ENCODE measurements around the gene MAN2B2.

The MAN2B2 gene

DNA sequence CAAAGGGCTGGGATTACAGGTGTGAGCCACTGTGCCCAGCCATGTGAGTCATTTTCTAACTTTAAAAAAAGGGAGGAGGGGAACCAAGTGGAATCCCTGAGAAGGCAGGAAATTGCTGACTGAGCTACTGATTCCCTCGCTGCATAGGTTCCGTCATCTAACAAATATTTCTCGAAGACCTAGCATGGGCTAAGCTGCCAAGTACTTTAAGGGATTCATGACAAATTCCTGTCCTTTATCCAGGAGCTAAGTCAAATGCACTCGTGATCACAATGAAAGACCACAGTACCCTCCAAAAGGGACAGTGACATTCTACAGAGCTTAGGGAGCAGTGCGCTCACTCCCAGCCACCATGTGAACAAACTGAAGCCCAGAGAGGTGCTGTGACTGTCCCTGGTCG is 33.2 kb upstream of the MAN2B2 start:
- in situ Hi-C loops (cut with MboI; ENCODE audit: low pct_unique_long_range_greater_than_20kb, low sequenced_read_pairs), result no loop called here
- DNase-seq, result no peak

DNA sequence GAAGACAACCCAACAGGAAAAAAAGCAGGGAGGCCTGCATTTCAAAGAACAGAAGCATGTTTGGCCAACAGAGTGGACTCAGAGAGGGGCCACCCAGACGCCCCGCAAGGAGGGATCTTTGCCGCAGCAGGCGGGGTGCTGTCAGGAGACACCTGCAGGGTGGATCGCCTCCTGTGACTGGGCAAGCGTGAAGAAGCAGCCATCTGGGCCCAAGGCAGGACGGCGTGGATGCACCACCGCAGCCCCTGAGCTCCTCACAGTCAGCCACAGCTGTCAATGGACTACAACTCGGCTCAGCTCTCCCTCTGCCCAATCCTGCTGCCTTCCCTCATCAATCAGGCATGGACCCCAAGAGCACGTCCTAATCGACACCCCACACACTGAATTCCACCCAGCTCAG is 32.0 kb upstream of the MAN2B2 start:
- in situ Hi-C loops (cut with MboI; ENCODE audit: low pct_unique_long_range_greater_than_20kb, low sequenced_read_pairs), result no loop called here
- no peak for DNase-seq

DNA sequence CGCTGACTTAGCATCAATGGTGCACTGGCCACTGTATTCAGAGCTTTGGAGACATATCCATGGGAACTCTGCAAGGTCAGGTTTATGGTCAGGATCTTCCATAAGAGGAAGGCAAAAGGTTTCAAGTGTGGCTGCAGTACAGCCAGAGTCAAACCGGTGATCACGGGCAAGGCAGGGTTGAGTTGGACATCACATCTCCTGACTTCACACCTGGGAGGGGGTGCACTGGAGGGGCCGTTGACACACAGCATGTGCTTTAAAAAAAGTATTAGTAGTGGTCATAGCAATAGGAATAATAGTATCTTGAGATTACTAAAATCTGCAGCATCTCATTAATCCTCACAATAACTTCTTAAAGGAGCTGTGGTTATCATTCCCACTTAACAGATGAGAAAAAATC is 28.9 kb upstream of the MAN2B2 start:
- in situ Hi-C loops (cut with MboI; ENCODE audit: low pct_unique_long_range_greater_than_20kb, low sequenced_read_pairs), result no loop called here
- no peak for DNase-seq

DNA sequence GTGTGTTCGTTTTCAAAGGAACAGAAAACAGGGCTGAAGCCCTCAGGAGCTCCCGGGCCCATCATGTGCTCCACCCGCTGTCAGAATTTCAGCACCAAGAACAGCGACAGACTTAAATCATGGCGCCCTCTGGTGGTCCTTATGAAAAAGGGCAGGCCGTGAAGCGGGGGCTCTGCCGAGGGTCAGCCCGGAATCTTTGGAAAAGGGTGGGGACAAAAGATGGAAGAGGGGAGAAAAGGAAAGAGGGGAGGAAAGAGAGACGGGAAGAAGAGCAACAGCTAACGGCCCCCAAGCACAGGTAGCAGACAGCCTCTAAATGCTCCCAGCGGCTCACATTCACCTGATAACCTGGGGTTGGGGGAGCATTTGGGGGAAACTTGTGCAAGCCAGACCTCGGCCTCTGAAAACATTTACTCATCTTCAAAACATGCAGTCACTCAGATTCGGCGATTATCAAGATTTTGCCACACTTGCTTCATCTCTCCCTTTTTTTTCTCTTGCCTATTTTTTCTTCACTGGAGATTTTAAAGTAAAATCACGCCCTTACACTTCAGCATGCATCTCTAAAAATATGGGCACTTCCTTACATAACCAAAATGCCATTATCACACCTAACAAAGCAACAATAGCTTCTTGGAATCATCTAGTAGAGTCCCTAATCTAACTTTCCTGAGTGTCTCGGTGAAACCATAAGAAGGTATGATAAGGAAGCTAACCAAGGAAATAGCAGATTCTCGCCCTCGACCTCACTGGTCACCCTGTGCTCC is 28.1 kb upstream of the MAN2B2 start:
- in situ Hi-C loops (cut with MboI; ENCODE audit: low pct_unique_long_range_greater_than_20kb, low sequenced_read_pairs), result no loop called here

DNA sequence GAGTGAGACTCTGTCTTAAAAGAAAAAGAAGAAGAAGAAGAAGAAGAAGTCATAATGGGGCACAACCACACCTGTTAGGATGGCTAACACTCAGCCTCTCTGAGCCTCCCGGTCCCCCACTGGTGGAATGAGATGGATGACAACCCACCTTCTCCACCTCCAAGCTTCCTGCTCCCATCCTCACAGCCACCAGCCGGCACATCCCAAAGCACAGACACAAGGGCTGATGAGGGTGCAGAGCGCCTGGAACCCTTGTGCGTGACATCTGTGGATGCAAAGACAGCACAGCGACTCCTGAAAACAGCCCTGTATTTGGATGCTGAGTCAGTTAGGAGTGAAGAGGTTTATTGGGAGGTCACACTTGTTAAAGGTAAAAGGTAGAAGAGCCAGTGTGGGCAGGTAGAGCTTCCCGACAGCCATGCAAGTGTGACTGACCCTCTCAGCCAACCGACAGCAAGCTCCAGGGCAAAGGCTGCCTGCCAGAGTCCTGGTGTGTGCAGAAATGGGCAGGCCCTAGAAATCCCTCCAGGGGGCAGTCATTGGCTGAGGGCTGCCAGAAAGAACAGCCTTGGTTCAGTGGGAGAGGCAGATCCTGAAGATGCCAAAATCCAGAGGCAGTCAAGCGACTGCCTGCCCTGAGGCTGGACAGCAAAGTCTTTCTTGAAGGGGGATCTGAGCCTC is 26.6 kb upstream of the MAN2B2 start:
- in situ Hi-C loops (cut with MboI; ENCODE audit: low pct_unique_long_range_greater_than_20kb, low sequenced_read_pairs), result no loop called here
- peak; percentile 71 for DNase-seq

More for the DNA sequence above, 28.1 kb upstream of the MAN2B2 start:
- DNase-seq, result peak; percentile 54

DNA sequence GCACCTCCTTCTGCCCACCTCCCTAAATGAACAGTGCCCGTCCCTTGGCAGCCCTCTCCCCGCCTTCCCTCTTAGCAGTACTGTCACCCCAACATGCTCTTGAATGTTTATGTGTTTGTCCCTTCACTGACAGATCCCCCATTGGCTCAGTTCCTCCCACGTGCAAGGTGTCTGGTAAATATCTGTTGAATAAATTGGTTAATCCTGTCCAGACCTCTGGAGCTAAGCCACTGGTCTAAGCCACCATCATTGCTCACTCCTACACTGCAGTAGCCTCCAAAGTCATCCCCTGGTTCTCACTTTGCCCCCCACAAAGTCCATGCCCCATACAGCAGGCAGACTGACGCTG is 26.1 kb upstream of the MAN2B2 start:
- DNase-seq, result no peak
- in situ Hi-C loops (cut with MboI; ENCODE audit: low pct_unique_long_range_greater_than_20kb, low sequenced_read_pairs), result no loop called here

DNA sequence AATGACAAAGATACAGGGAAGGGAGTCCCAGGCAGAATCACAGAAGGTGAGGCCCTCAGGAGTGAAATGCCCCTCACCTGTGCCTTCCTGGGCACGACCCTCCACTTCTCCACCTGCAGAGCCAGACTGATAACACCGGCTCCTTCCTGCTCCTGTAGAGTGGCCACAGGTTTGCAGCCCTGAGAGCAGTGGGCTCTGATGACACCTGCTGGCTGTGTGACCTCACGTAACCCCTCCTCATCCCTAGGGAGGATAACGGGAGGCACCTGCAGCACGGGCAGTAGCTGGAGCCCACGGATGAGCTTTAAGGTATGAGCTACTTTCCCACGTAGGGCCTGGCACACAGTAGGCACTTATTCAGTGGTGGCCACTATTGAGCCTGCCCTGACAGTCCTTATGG is 25.5 kb upstream of the MAN2B2 start:
- in situ Hi-C loops (cut with MboI; ENCODE audit: low pct_unique_long_range_greater_than_20kb, low sequenced_read_pairs), result no loop called here
- DNase-seq, result no peak

DNA sequence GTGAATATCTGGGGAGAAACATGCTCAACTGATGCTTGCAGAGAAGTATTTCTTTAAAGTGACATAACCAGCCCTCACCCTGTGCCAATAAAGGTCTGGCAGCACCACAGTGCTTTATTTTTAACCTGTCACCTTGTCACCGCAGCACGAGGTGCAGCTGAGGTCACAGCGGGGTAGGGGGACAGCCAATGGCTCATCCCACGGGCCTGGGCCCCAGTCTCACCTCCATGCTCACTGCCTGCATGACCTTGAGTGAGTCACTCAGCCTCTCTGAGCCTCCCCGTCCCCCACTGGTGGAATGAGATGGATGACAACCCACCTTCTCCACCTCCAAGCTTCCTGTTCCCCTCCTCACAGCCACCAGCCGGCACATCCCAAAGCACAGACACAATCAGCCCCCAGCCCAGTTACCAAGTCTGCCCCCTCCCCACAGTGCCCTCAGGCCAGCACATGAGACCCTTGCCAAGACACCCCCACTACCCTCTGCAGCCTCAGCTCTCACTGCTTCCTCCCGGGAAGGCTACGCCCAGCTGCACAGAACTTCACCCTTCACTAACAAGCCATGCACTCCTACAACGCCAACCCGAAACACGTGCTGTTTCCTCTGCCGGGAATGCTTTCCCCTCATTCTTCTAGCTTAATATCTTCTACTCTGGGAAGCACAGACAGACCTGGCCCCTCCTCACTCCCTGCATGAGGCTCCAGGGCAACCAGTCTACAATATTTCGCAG is 24.9 kb upstream of the MAN2B2 start:
- in situ Hi-C loops (cut with MboI; ENCODE audit: low pct_unique_long_range_greater_than_20kb, low sequenced_read_pairs), result no loop called here
- no peak for DNase-seq

DNA sequence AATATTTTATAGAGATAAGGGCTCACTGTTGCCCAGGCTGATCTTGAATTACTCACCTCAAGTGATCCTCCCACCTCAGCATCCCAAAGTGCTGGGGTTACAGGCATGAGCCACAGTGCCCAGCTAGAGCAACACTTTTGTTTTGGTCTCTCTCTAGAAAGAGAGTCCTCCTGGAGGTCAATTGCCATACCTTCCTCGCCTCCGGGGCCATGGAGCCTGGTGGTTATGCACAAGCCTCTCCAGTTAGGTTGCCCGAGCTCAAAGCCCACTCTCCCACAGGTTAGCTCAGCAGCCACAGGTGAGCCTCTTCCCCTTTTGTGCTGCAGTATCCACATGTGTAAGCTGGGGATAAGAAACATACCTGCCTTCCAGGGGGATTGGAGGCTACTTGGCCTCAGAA is 24.2 kb upstream of the MAN2B2 start:
- DNase-seq, result no peak
- in situ Hi-C loops (cut with MboI; ENCODE audit: low pct_unique_long_range_greater_than_20kb, low sequenced_read_pairs), result no loop called here

DNA sequence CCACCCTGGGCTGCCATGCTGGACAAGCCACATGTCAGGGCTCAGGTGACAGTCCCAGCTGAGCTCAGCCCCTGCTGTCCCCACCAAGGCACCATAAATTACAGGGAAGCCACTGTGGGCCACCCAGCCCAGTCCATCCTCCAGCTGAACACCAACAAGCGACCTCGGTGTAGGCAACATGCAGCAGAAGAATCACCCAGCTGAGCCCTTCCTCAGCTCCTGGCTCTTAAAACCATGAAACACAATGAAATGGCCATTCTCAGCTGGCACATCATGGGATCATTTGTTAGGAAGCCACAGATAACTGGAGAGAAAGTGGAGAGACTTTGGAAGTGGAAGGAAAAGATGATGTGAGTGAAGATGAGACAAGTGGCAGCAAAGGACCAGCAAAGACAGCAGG is 23.3 kb upstream of the MAN2B2 start:
- in situ Hi-C loops (cut with MboI; ENCODE audit: low pct_unique_long_range_greater_than_20kb, low sequenced_read_pairs), result no loop called here
- no peak for DNase-seq

DNA sequence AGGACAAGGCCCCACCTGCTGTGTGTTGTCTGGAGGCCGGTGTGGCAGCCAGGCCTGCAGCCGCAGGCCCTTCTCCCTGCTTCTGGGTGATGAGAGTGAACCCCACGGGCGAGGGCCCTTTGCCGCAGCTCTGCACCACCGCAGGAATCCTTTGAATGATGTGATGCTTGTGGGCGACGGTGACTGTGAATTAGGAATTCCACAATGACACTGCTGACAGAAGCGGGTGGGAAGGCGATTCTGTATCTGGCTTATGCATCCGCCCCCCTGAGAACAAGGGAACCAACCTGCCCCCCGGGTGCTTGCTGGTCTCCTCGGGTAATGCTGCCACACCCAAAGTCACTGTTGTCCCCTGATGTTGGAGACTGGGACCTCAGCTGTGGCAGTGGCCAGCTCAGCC is 19.5 kb upstream of the MAN2B2 start:
- in situ Hi-C loops (cut with MboI; ENCODE audit: low pct_unique_long_range_greater_than_20kb, low sequenced_read_pairs), result no loop called here
- no peak for DNase-seq

DNA sequence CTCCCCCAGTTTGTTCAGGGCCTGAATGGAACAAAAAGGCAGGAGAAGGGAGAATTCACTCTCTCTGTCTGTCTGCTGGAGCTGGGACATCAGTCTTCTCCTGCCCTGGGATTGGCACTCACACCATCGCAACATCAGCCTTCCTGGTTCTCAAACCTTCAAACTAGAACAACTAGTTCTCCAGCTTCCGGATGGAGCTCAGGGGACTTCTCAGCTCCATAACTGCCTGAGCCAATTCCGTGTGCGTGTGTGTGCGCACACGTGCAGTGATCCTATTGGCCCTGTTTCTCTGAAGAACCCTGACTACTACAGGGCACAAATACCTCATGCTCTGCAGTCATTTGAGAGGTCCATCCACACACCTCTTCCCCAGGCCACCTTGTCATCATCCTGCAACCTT is 18.7 kb upstream of the MAN2B2 start:
- in situ Hi-C loops (cut with MboI; ENCODE audit: low pct_unique_long_range_greater_than_20kb, low sequenced_read_pairs), result no loop called here
- DNase-seq, result no peak

DNA sequence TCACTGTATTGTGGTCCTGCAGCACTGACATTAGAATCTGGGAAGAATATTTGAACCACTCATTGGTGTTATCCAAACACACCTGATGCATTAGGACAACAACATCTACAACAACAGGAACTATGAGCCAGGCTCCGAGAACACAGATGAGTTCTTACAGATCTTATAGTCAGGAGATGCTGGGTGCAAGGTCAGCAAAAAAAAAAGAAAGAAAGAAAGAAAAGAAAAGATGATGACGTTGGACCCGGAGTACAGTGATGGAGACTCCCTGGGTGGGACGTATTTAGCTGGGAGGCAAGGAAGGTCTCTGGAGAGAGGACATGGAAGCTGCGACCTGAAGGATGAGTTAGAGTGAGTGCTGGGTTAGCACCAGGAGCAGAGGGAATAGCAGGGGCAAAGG is 17.8 kb upstream of the MAN2B2 start:
- DNase-seq, result no peak
- in situ Hi-C loops (cut with MboI; ENCODE audit: low pct_unique_long_range_greater_than_20kb, low sequenced_read_pairs), result no loop called here

DNA sequence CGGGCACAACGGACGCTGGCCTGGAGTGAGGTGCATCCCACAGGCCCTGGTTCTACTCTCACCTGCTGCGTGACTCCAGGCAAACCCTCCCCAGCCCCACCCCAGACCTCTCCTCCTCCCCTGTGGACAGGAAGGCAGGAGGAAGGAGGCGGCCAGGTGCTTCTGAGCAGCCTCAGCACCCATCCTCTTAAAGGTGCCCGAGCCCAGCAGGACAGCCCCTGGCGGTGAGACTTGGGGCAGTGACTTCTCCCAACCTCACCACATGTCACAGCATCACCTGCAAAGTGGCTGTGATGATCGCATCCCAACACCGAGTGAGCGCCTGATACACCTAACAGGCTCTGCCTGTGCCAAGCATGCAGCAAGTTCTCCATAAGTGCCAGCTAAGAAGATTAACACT is 17.1 kb upstream of the MAN2B2 start:
- in situ Hi-C loops (cut with MboI; ENCODE audit: low pct_unique_long_range_greater_than_20kb, low sequenced_read_pairs), result no loop called here
- DNase-seq, result no peak

DNA sequence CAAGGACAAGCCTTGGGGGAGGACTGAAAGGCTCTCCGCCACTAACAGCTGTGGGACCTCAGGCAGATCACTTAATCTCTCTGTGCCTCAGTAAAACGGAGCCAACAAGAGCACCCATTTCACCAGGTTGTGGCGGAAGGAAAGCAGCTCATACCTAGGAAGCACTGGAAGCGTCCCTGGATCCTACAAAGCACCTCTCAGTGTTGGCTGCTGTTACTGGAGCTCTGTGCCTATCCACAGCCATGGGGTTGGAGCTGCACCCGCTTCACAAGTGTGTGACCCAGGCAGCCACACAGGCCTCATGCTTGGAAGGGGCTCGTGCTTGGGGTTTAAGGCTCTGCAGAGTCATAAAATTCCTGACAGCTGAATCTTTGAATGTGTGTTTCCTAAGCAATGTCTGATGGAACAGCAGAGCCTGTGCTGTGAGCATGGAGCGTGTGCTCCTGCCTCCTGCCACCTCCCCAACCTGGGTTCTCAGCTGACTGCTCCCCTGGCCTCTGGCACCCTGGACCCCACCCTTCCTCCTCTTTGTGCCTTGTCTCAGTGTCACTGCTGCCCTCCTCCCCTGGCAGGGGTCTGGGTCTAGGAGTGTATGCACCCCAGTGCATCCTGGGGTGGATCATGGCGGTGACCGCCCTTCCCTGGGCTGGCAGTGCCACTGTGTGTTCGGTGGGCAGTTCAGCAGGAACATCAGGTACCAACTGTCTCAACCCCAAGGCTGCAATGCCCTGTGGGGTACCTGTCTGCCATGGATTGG is 14.4 kb upstream of the MAN2B2 start:
- DNase-seq, result no peak
- in situ Hi-C loops (cut with MboI; ENCODE audit: low pct_unique_long_range_greater_than_20kb, low sequenced_read_pairs), result no loop called here

DNA sequence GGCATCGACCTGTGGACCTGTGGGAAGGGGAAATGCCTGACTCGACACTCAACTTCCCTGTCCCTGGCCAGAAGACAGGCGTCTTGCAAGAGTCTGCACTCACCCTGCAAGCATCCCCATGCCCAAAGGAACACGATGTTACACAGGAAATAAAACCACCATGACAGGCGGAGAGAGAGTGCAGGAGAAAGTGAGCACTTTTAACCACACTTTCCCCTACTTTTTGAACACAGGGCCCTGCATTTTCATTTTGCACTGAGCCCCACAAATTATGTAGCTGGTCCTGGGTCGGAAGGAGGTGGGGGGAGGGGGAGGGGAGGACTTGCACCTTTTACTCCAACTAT is 13.8 kb upstream of the MAN2B2 start:
- in situ Hi-C loops (cut with MboI; ENCODE audit: low pct_unique_long_range_greater_than_20kb, low sequenced_read_pairs), result no loop called here
- DNase-seq, result no peak

DNA sequence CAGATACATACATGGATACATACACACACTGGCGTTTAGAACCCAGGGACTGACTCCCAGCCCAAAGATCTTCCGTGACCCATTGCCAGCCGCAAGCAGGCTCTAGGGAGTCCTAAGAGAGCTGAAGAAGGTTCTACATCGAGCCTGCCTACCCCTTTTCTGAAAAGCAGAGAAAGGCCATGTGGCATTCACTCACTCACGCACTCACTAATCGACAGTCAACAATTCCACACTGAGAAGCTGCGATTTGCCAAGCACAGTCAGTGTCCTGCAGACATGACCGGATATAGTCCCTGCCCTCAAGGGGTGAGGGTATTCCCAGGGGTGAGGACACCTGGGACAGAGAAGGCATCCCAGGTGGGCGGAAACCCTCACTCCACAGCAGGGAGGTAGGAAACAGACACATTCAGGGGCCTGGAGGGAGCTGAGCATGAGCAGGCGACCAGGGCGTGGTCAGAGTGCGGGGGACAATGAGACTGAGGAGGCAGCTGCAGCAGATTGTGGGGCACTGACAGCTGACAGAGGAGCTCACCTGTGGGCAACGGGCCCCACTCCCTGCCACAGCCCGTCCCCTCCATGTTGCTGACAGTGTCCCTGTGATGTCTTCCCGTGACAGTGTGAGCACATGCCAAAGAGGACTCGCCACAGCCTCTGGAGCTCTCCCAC is 13.2 kb upstream of the MAN2B2 start:
- in situ Hi-C loops (cut with MboI; ENCODE audit: low pct_unique_long_range_greater_than_20kb, low sequenced_read_pairs), result no loop called here
- DNase-seq, result no peak

DNA sequence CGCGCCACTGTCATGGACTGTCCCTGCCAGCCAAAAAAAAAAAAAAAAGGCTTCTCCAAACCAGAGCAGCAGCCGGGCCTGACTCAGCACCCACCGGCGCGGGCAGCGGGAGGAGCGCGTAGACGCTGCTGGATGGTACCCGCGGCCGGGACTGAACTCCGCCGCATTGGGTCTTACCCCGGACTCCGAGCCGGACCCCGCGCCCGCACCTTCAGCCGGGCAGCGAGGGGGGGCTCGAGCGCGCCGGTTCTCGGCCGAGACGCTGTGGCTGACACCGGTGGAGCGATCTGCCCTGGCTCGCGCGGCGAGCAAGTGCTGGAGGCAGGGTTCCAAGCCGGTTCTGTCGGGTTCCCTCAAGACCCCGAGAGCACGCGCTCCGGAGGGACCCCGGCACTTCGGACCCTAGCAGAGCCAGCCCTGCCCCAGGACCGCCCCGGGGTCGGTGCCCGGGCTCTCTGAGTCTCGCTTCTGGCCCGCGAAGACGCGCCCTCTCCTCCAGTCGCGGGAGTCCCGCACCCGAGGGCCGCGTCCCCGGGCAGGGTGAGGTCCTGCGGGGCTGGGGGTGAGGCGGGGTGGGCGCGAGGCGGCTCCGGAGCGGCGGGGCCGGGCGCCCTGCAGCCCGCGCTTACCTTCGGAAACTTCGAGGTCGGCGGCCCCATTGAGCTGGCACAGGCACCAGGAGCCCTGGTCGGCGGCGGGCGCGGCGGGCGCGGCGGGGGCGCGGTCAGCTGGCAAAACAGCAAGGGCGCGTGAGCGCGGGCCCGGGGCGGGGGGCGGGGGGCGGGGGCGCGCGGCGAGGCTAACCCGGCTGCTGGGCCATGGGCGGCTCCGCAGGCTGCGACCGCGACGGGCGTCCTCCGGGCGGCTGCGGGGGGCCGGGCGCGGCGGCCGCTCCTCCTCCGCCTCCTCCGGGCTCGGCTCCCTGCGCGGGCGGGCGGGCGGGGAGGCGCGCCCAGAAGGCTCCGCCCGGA is 11.8 kb upstream of the MAN2B2 start:
- no peak for DNase-seq
- in situ Hi-C loops (cut with MboI; ENCODE audit: low pct_unique_long_range_greater_than_20kb, low sequenced_read_pairs), result no loop called here

Data from KBM-7 (cell line).